H1 (cell line): ENCODE results near the gene PID1. TPM values are rescaled to one million over a fixed set of nuclear protein-coding genes. Genes with fewer than 3 reads are reported as not detected.

ENCODE experiments used
- CTCF ChIA-PET: fragments of 300-600 bp; sonication (Branson Sonifier 250); formaldehyde crosslinking; loops from one replicate; lab custom pipeline; 2021; ENCODE audit not compliant: partially characterized antibody; lab: Charles Lee
- POLR2A ChIA-PET: fragments of 300-600 bp; sonication (Branson Sonifier 250); formaldehyde crosslinking; loops from one replicate; lab custom pipeline; 2021; ENCODE audit warnings: inconsistent platforms; ENCODE audit not compliant: partially characterized antibody; lab: Charles Lee
- DNase-seq, 2 experiments: peaks; one replicate each; pipeline versions ENCODE4 v3.0.0 to v3.0.0-alpha.2; 2010 to 2022; ENCODE audit warnings: low spot score in 2 of 2, low read depth in 1 of 2, mixed read lengths in 1 of 2
- FAIRE-seq: peaks from 2 replicates; lab custom pipeline; 2011; peaks lifted over from hg19 to GRCh38; lab: Jason Lieb, UNC
- H2AFZ ChIP-seq: 2 replicates; pipeline ENCODE4 v1.8.1; 2012; ENCODE audit warnings: low read length, inconsistent platforms
- H2AK5ac ChIP-seq: 2 replicates; pipeline ENCODE4 v1.6.1; 2013; ENCODE audit warnings: low read depth, low read length
- H2BK120ac ChIP-seq: replicated peaks from 2 replicates; pipeline ENCODE3; 2013; ENCODE audit warnings: low read depth, low read length, inconsistent platforms
- H2BK12ac ChIP-seq: 2 replicates; pipeline ENCODE4 v1.6.1; 2013; ENCODE audit warnings: low read depth, low read length
- H2BK15ac ChIP-seq: 2 replicates; pipeline ENCODE4 v1.6.1; 2013; ENCODE audit warnings: low read length
- H2BK20ac ChIP-seq: 2 replicates; pipeline ENCODE4 v1.6.1; 2013; ENCODE audit warnings: low read length
- H2BK5ac ChIP-seq: 2 replicates; pipeline ENCODE4 v1.6.1; 2013; ENCODE audit warnings: low read depth, low read length
- H3K14ac ChIP-seq: 2 replicates; pipeline ENCODE4 v1.6.1; 2013; ENCODE audit warnings: inconsistent platforms; ENCODE audit not compliant: insufficient read length
- H3K18ac ChIP-seq: 2 replicates; pipeline ENCODE4 v1.6.1; 2013; ENCODE audit warnings: low read length; ENCODE audit errors: extremely low read depth
- H3K23ac ChIP-seq: 2 replicates; pipeline ENCODE4 v1.6.1; 2013; ENCODE audit warnings: inconsistent platforms; ENCODE audit not compliant: insufficient read length
- H3K23me2 ChIP-seq: 2 replicates; pipeline ENCODE4 v1.6.1; 2013; ENCODE audit warnings: low read depth, low read length
- H3K27ac ChIP-seq: 2 replicates; pipeline ENCODE4 v1.6.1; 2011; ENCODE audit warnings: low read depth, low read length, inconsistent platforms
- H3K27me3 ChIP-seq, 4 experiments: replicated peaks in 1 of 4; 1 replicate in 1 of 4; 2 replicates in 3 of 4; pipeline versions ENCODE4 v1.6.1 to v1.8.1; 2011 to 2013; ENCODE audit warnings: low read length in 3 of 4, mild to moderate bottlenecking in 3 of 4, inconsistent platforms in 2 of 4, mixed read lengths in 2 of 4, moderate library complexity in 1 of 4; ENCODE audit not compliant: control insufficient read depth in 3 of 4, insufficient read depth in 3 of 4; ENCODE audit errors: extremely low read depth in 1 of 4
- H3K36me3 ChIP-seq, 4 experiments: 2 replicates each; pipeline versions ENCODE4 v1.6.1 to v1.8.1; 2011 to 2013; ENCODE audit warnings: mild to moderate bottlenecking in 4 of 4, low read length in 3 of 4, moderate library complexity in 2 of 4, control low read depth in 1 of 4, inconsistent platforms in 1 of 4; ENCODE audit not compliant: insufficient read depth in 4 of 4, control insufficient read depth in 2 of 4
- H3K4ac ChIP-seq: replicated peaks from 2 replicates; pipeline ENCODE3; 2013; ENCODE audit warnings: low read length, low read depth, mixed read lengths, inconsistent platforms; ENCODE audit not compliant: insufficient read length
- H3K4me1 ChIP-seq, 4 experiments: replicated peaks in 1 of 4; 1 replicate in 1 of 4; 2 replicates in 3 of 4; pipeline versions ENCODE4 v1.6.1 to v1.8.1; 2011 to 2013; ENCODE audit warnings: low read length in 3 of 4, inconsistent platforms in 2 of 4, mixed read lengths in 1 of 4; ENCODE audit not compliant: insufficient read depth in 4 of 4, control insufficient read depth in 3 of 4
- H3K4me2 ChIP-seq, 2 experiments: 2 replicates each; pipeline versions ENCODE4 v1.6.1 to v1.8.1; 2011 to 2013; ENCODE audit warnings: low read depth in 2 of 2, low read length in 2 of 2, control low read depth in 1 of 2, inconsistent platforms in 1 of 2, mild to moderate bottlenecking in 1 of 2; ENCODE audit not compliant: insufficient read depth in 1 of 2
- H3K4me3 ChIP-seq, 4 experiments: fragments of 200-600, 300-600 bp in 1 of 4; sonication (generic), shearing (Covaris generic), sonication (Bioruptor Twin) in 1 of 4; 2 replicates each; pipeline versions ENCODE4 v1.5.1 to v1.8.1; 2011 to 2016; ENCODE audit warnings: low read length in 4 of 4, low read depth in 3 of 4, control low read depth in 2 of 4, inconsistent platforms in 2 of 4, mild to moderate bottlenecking in 2 of 4, mixed read lengths in 1 of 4, moderate library complexity in 1 of 4; ENCODE audit not compliant: insufficient read depth in 2 of 4; ENCODE audit errors: extremely low read depth in 1 of 4
- H3K56ac ChIP-seq: replicated peaks from 2 replicates; pipeline ENCODE3; 2013; ENCODE audit warnings: low read depth, mild to moderate bottlenecking, mixed read lengths, low read length, inconsistent platforms; ENCODE audit not compliant: insufficient read length
- H3K79me1 ChIP-seq: 2 replicates; pipeline ENCODE4 v1.6.1; 2013; ENCODE audit warnings: low read depth, low read length, control low read depth
- H3K79me2 ChIP-seq, 2 experiments: 2 replicates each; pipeline versions ENCODE4 v1.6.1 to v1.8.1; 2012 to 2013; ENCODE audit warnings: low read length in 2 of 2, mild to moderate bottlenecking in 2 of 2, inconsistent platforms in 1 of 2; ENCODE audit not compliant: insufficient read depth in 2 of 2, control insufficient read depth in 1 of 2
- H3K9ac ChIP-seq, 4 experiments: replicated peaks in 1 of 4; 1 replicate in 1 of 4; 2 replicates in 3 of 4; pipeline versions ENCODE4 v1.6.1 to v1.8.1; 2011 to 2013; ENCODE audit warnings: low read depth in 3 of 4, low read length in 3 of 4, control low read depth in 2 of 4, mild to moderate bottlenecking in 2 of 4, moderate library complexity in 2 of 4, inconsistent platforms in 1 of 4; ENCODE audit errors: extremely low read depth in 1 of 4
- H3K9me3 ChIP-seq, 2 experiments: 2 replicates each; pipeline versions ENCODE4 v1.6.1 to v1.8.1; 2012 to 2013; ENCODE audit warnings: mild to moderate bottlenecking in 2 of 2, moderate library complexity in 2 of 2, control low read depth in 1 of 2, inconsistent platforms in 1 of 2, low read depth in 1 of 2, low read length in 1 of 2, mixed read lengths in 1 of 2; ENCODE audit not compliant: insufficient read depth in 2 of 2
- H4K20me1 ChIP-seq, 2 experiments: replicated peaks in 1 of 2; 2 replicates each; pipeline versions ENCODE3 to v1.8.1; 2011 to 2013; ENCODE audit warnings: inconsistent platforms in 2 of 2, low read length in 2 of 2, mild to moderate bottlenecking in 1 of 2; ENCODE audit not compliant: insufficient read depth in 2 of 2, control insufficient read depth in 1 of 2
- H4K5ac ChIP-seq: 2 replicates; pipeline ENCODE4 v1.6.1; 2013; ENCODE audit warnings: low read length, low read depth, mixed read lengths, inconsistent platforms; ENCODE audit not compliant: insufficient read length
- H4K8ac ChIP-seq: 2 replicates; pipeline ENCODE4 v1.8.0; 2013; ENCODE audit warnings: mild to moderate bottlenecking, moderate library complexity, low read length, inconsistent platforms; ENCODE audit not compliant: insufficient read depth; ENCODE audit errors: extremely low read depth
- H4K91ac ChIP-seq: replicated peaks from 2 replicates; pipeline ENCODE3; 2013; ENCODE audit warnings: low read length, mixed read lengths, inconsistent platforms; ENCODE audit not compliant: insufficient read length
- RAD21 ChIP-seq, 2 experiments: IDR thresholded peaks in 1 of 2; conservative IDR thresholded peaks in 1 of 2; 2 replicates each; pipeline ENCODE4 v1.6.1; 2011; ENCODE audit warnings: low read depth in 2 of 2, low read length in 2 of 2, improper control_type of control experiment in 1 of 2, inconsistent platforms in 1 of 2, mild to moderate bottlenecking in 1 of 2, moderate library complexity in 1 of 2
- SUZ12 ChIP-seq: fragments of 200-600 bp; sonication (generic); IDR thresholded peaks from 2 replicates; pipeline ENCODE4 v1.6.1; 2012; ENCODE audit warnings: mild to moderate bottlenecking, inconsistent platforms, low read length, moderate library complexity, mixed read lengths
- TAF7 ChIP-seq: optimal IDR thresholded peaks from 2 replicates; pipeline ENCODE3; 2011; ENCODE audit warnings: low read depth, mild to moderate bottlenecking, inconsistent platforms, low read length, moderate library complexity, borderline replicate concordance
- polyA plus RNA-seq, 7 experiments: library from polyadenylated mRNA; depleted of rRNA in 3 of 7; stranded (reverse) in 5 of 7; unstranded in 2 of 7; fragments of >200 nt in 5 of 7; fragments of 200-250 nt in 2 of 7; gene quantifications; 1 replicate in 5 of 7; 2 replicates in 1 of 7; 4 replicates in 1 of 7; pipeline versions ENCODE4 v1.2.1 to v1.2.3, GENCODE V29; 2011 to 2013; ENCODE audit warnings: missing spikeins in 2 of 7, mixed read lengths in 2 of 7
- total RNA-seq: library from RNA; stranded (reverse); fragmentation: NEBNext Ultra II Directional; extraction: Animal tissue kit (Norgen Biotek cat#: 25700); gene quantifications from 2 replicates; pipeline ENCODE4 v1.2.1, GENCODE V29; 2021

Gene PID1
- total and polyA plus RNA-seq, 2 of the 8 experiments (the other 6 are each of a cell fraction or from before 2014, with no cell fraction given) = 1.5 to 3.3 TPM

GRCh38 chr2:229296016-229296415, 24.9 kb upstream of the PID1 start:
- DNase-seq = no peak
- H3K23me2 ChIP-seq = no peaks in the 10 kb centered on the region
- no peak overlapping the region for H3K9ac ChIP-seq
- no peaks in the 10 kb centered on the region for H3K9me3 ChIP-seq
- H3K4me1 ChIP-seq = no peaks in the 10 kb centered on the region
- no peak overlapping the region for H3K18ac ChIP-seq
- no peak overlapping the region for H2BK15ac ChIP-seq
- no peak overlapping the region for H3K4me2 ChIP-seq
- H2BK120ac ChIP-seq = no peak overlapping the region
- H3K14ac ChIP-seq = no peak overlapping the region
- no peak overlapping the region for H3K27ac ChIP-seq
- no peak overlapping the region for H4K8ac ChIP-seq
- TF ChIP-seq RAD21 (IDR thresholded peaks at IDR 0.05 in 1 of 2, conservative IDR thresholded peaks at IDR 0.05 in 1 of 2; ENCODE audit: low read depth in 2 of 2, low read length in 2 of 2) = no peak
- no peak for TF ChIP-seq SUZ12
- no peak for TF ChIP-seq TAF7
- TF ChIP-seq, all 59 proteins: peak for 0
- no peak for FAIRE-seq
- Histone ChIP-seq H4K5ac (no peak overlapping the region), H4K91ac (no peak overlapping the region), H3K4me3 (no peak overlapping the region), H3K36me3 (no peaks in the 10 kb centered on the region), H3K27me3 (no peaks in the 10 kb centered on the region), H3K79me2 (no peaks in the 10 kb centered on the region), H3K56ac (no peak overlapping the region), H2AFZ (no peak overlapping the region), H4K20me1 (no peaks in the 10 kb centered on the region), H2AK5ac (no peak overlapping the region), H2BK20ac (no peak overlapping the region), H3K79me1 (no peaks in the 10 kb centered on the region), H2BK5ac (no peak overlapping the region), H3K23ac (no peak overlapping the region), H3K4ac (no peak overlapping the region), H2BK12ac (no peak overlapping the region)
- ChIA-PET CTCF (interaction anchor here (1.0 to 1.5 kb wide), 3 partner anchors 22 to 291 kb away, joined by 3 to 5 read pairs (median 5); no protein-coding TSS in a partner anchor), POLR2A (no interaction called here)
